ENCODE measurements around the gene NCKAP5.

NCKAP5 gene

GRCh38 chr2:132754867-132755472 is 813.3 kb downstream of the NCKAP5 start:
- Mint-ChIP-seq H3K36me3 (ENCODE audit: low read depth) (no peaks in the 10 kb centered on the region), H3K9me3 (peaks cover 3% of the 10 kb centered on the region), H3K27ac (no peak overlapping the region), H3K4me1 (ENCODE audit: low read depth) (no peaks in the 10 kb centered on the region), H3K4me3 (no peak overlapping the region), H3K27me3 (ENCODE audit: low read depth) (no peaks in the 10 kb centered on the region)

GRCh38 chr2:132754392-132754791 is 813.9 kb downstream of the NCKAP5 start:
- H3K9me3 Mint-ChIP-seq = peaks cover 3% of the 10 kb centered on the region
- no peak overlapping the region for H3K27ac Mint-ChIP-seq
- H3K4me3 Mint-ChIP-seq = no peak overlapping the region
- H3K4me1 Mint-ChIP-seq (ENCODE audit: low read depth) = no peaks in the 10 kb centered on the region
- H3K36me3 Mint-ChIP-seq (ENCODE audit: low read depth) = no peaks in the 10 kb centered on the region
- no peaks in the 10 kb centered on the region for H3K27me3 Mint-ChIP-seq (ENCODE audit: low read depth)

GRCh38 chr2:132752421-132753206 is 815.6 kb downstream of the NCKAP5 start:
- no peaks in the 10 kb centered on the region for H3K36me3 Mint-ChIP-seq (ENCODE audit: low read depth)
- H3K4me3 Mint-ChIP-seq = no peak overlapping the region
- H3K27me3 Mint-ChIP-seq (ENCODE audit: low read depth) = no peaks in the 10 kb centered on the region
- no peak overlapping the region for H3K27ac Mint-ChIP-seq
- H3K4me1 Mint-ChIP-seq (ENCODE audit: low read depth) = no peaks in the 10 kb centered on the region
- no peaks in the 10 kb centered on the region for H3K9me3 Mint-ChIP-seq

GRCh38 chr2:132751836-132752235 is 816.4 kb downstream of the NCKAP5 start:
- no peaks in the 10 kb centered on the region for H3K9me3 Mint-ChIP-seq
- H3K36me3 Mint-ChIP-seq (ENCODE audit: low read depth) = no peaks in the 10 kb centered on the region
- no peaks in the 10 kb centered on the region for H3K27me3 Mint-ChIP-seq (ENCODE audit: low read depth)
- no peak overlapping the region for H3K4me3 Mint-ChIP-seq
- no peak overlapping the region for H3K27ac Mint-ChIP-seq
- no peaks in the 10 kb centered on the region for H3K4me1 Mint-ChIP-seq (ENCODE audit: low read depth)

- no peak overlapping the region for H3K4me3 Mint-ChIP-seq
Measured at GRCh38 chr2:132750606-132751005, 817.7 kb downstream of the NCKAP5 start.

GRCh38 chr2:132747046-132747445 is 821.2 kb downstream of the NCKAP5 start:
- Mint-ChIP-seq H3K27ac (no peak overlapping the region), H3K4me3 (no peak overlapping the region), H3K27me3 (ENCODE audit: low read depth) (no peaks in the 10 kb centered on the region), H3K9me3 (no peaks in the 10 kb centered on the region), H3K36me3 (ENCODE audit: low read depth) (no peaks in the 10 kb centered on the region), H3K4me1 (ENCODE audit: low read depth) (no peaks in the 10 kb centered on the region)

More at GRCh38 chr2:132750606-132751005, 817.7 kb downstream of the NCKAP5 start:
- no peak overlapping the region for H3K27ac Mint-ChIP-seq
- H3K4me1 Mint-ChIP-seq (ENCODE audit: low read depth) = no peaks in the 10 kb centered on the region
- no peaks in the 10 kb centered on the region for H3K27me3 Mint-ChIP-seq (ENCODE audit: low read depth)
- no peaks in the 10 kb centered on the region for H3K36me3 Mint-ChIP-seq (ENCODE audit: low read depth)
- H3K9me3 Mint-ChIP-seq = no peaks in the 10 kb centered on the region

GRCh38 chr2:132741754-132742153 is 826.5 kb downstream of the NCKAP5 start:
- Mint-ChIP-seq H3K27ac (no peak overlapping the region), H3K9me3 (no peaks in the 10 kb centered on the region), H3K36me3 (ENCODE audit: low read depth) (no peaks in the 10 kb centered on the region), H3K27me3 (ENCODE audit: low read depth) (no peaks in the 10 kb centered on the region), H3K4me3 (no peak overlapping the region), H3K4me1 (ENCODE audit: low read depth) (no peaks in the 10 kb centered on the region)

GRCh38 chr2:132740081-132740720 is 828.1 kb downstream of the NCKAP5 start:
- Mint-ChIP-seq H3K4me3 (no peak overlapping the region), H3K27me3 (ENCODE audit: low read depth) (no peaks in the 10 kb centered on the region), H3K27ac (no peak overlapping the region), H3K9me3 (no peaks in the 10 kb centered on the region), H3K4me1 (ENCODE audit: low read depth) (no peaks in the 10 kb centered on the region), H3K36me3 (ENCODE audit: low read depth) (no peaks in the 10 kb centered on the region)

- H3K4me3 Mint-ChIP-seq = no peak overlapping the region
- no peaks in the 10 kb centered on the region for H3K9me3 Mint-ChIP-seq
- no peak overlapping the region for H3K27ac Mint-ChIP-seq
- H3K36me3 Mint-ChIP-seq (ENCODE audit: low read depth) = no peaks in the 10 kb centered on the region
- no peaks in the 10 kb centered on the region for H3K4me1 Mint-ChIP-seq (ENCODE audit: low read depth)
- no peaks in the 10 kb centered on the region for H3K27me3 Mint-ChIP-seq (ENCODE audit: low read depth)
Measured at GRCh38 chr2:132738223-132738622, 830.0 kb downstream of the NCKAP5 start.

GRCh38 chr2:132736059-132736458 is 832.2 kb downstream of the NCKAP5 start:
- H3K4me1 Mint-ChIP-seq (ENCODE audit: low read depth) = no peaks in the 10 kb centered on the region
- H3K9me3 Mint-ChIP-seq = no peaks in the 10 kb centered on the region

GRCh38 chr2:132734961-132735360 is 833.3 kb downstream of the NCKAP5 start:
- no peak overlapping the region for H3K27ac Mint-ChIP-seq
- no peak overlapping the region for H3K4me3 Mint-ChIP-seq
- no peaks in the 10 kb centered on the region for H3K4me1 Mint-ChIP-seq (ENCODE audit: low read depth)
- no peaks in the 10 kb centered on the region for H3K27me3 Mint-ChIP-seq (ENCODE audit: low read depth)
- no peaks in the 10 kb centered on the region for H3K36me3 Mint-ChIP-seq (ENCODE audit: low read depth)
- H3K9me3 Mint-ChIP-seq = no peaks in the 10 kb centered on the region

More at GRCh38 chr2:132736059-132736458, 832.2 kb downstream of the NCKAP5 start:
- no peaks in the 10 kb centered on the region for H3K27me3 Mint-ChIP-seq (ENCODE audit: low read depth)
- no peak overlapping the region for H3K4me3 Mint-ChIP-seq
- no peaks in the 10 kb centered on the region for H3K36me3 Mint-ChIP-seq (ENCODE audit: low read depth)
- H3K27ac Mint-ChIP-seq = no peak overlapping the region

GRCh38 chr2:132733094-132733493 is 835.2 kb downstream of the NCKAP5 start:
- Mint-ChIP-seq H3K4me1 (ENCODE audit: low read depth) (no peaks in the 10 kb centered on the region), H3K27me3 (ENCODE audit: low read depth) (no peaks in the 10 kb centered on the region), H3K36me3 (ENCODE audit: low read depth) (no peaks in the 10 kb centered on the region), H3K9me3 (no peaks in the 10 kb centered on the region), H3K4me3 (no peak overlapping the region), H3K27ac (no peak overlapping the region)

GRCh38 chr2:132732694-132733093 is 835.6 kb downstream of the NCKAP5 start:
- Mint-ChIP-seq H3K27ac (no peak overlapping the region), H3K36me3 (ENCODE audit: low read depth) (no peaks in the 10 kb centered on the region)

GRCh38 chr2:132731441-132731840 is 836.8 kb downstream of the NCKAP5 start:
- no peaks in the 10 kb centered on the region for H3K4me1 Mint-ChIP-seq (ENCODE audit: low read depth)
- no peaks in the 10 kb centered on the region for H3K27me3 Mint-ChIP-seq (ENCODE audit: low read depth)
- H3K4me3 Mint-ChIP-seq = no peak overlapping the region
- no peaks in the 10 kb centered on the region for H3K36me3 Mint-ChIP-seq (ENCODE audit: low read depth)
- H3K27ac Mint-ChIP-seq = no peak overlapping the region
- no peaks in the 10 kb centered on the region for H3K9me3 Mint-ChIP-seq

More at GRCh38 chr2:132732694-132733093, 835.6 kb downstream of the NCKAP5 start:
- Mint-ChIP-seq H3K27me3 (ENCODE audit: low read depth) (no peaks in the 10 kb centered on the region), H3K9me3 (no peaks in the 10 kb centered on the region), H3K4me3 (no peak overlapping the region), H3K4me1 (ENCODE audit: low read depth) (no peaks in the 10 kb centered on the region)

- no peaks in the 10 kb centered on the region for H3K27me3 Mint-ChIP-seq (ENCODE audit: low read depth)
- H3K4me1 Mint-ChIP-seq (ENCODE audit: low read depth) = no peaks in the 10 kb centered on the region
Measured at GRCh38 chr2:132730611-132731010, 837.7 kb downstream of the NCKAP5 start.

More at GRCh38 chr2:132730611-132731010, 837.7 kb downstream of the NCKAP5 start:
- H3K9me3 Mint-ChIP-seq = no peaks in the 10 kb centered on the region
- H3K36me3 Mint-ChIP-seq (ENCODE audit: low read depth) = no peaks in the 10 kb centered on the region
- H3K4me3 Mint-ChIP-seq = no peak overlapping the region
- no peak overlapping the region for H3K27ac Mint-ChIP-seq
